ENCODE measurements around the gene OGFOD2.
"Not testable (repeated sequence)": the region's sequence is repeated elsewhere in the genome, so short reads cannot be mapped to it uniquely, and the experiment has no call there.

OGFOD2 gene

GRCh38 chr12:122974892-122975789 is at the start of gene OGFOD2:
Gene OGFOD2, plus strand, starts transcription at chr12:122975244. Its CDS starts 8 bp downstream, at chr12:122975252.
- DNase-seq (ENCODE audit: low spot score): peak; percentile 94

- DNase-seq (ENCODE audit: low spot score): no peak
Observed at GRCh38 chr12:122927756-122928403, 47.2 kb upstream of the OGFOD2 start.

GRCh38 chr12:122928404-122929147 is 46.5 kb upstream of the OGFOD2 start:
- no peak for DNase-seq (ENCODE audit: low spot score)

- DNase-seq (ENCODE audit: low spot score): no peak
Observed at GRCh38 chr12:122929148-122929538, 45.9 kb upstream of the OGFOD2 start.

GRCh38 chr12:122929812-122930211 is 45.2 kb upstream of the OGFOD2 start:
- DNase-seq (ENCODE audit: low spot score): no peak

- no peak for DNase-seq (ENCODE audit: low spot score)
Observed at GRCh38 chr12:122932207-122932606, 42.8 kb upstream of the OGFOD2 start.

- DNase-seq (ENCODE audit: low spot score): no peak
Observed at GRCh38 chr12:122934722-122935121, 40.3 kb upstream of the OGFOD2 start.

- no peak for DNase-seq (ENCODE audit: low spot score)
Observed at GRCh38 chr12:122935318-122935717, 39.7 kb upstream of the OGFOD2 start.

GRCh38 chr12:122937622-122938091 is 37.4 kb upstream of the OGFOD2 start:
- no peak for DNase-seq (ENCODE audit: low spot score)

GRCh38 chr12:122939125-122939524 is 35.9 kb upstream of the OGFOD2 start:
- no peak for DNase-seq (ENCODE audit: low spot score)

GRCh38 chr12:122941351-122941750 is 33.7 kb upstream of the OGFOD2 start:
- DNase-seq (ENCODE audit: low spot score): not testable (repeated sequence)

- no peak for DNase-seq (ENCODE audit: low spot score)
Observed at GRCh38 chr12:122942637-122943036, 32.4 kb upstream of the OGFOD2 start.

GRCh38 chr12:122943196-122943595 is 31.8 kb upstream of the OGFOD2 start:
- DNase-seq (ENCODE audit: low spot score): no peak

GRCh38 chr12:122944605-122945592 is 30.1 kb upstream of the OGFOD2 start:
- no peak for DNase-seq (ENCODE audit: low spot score)

GRCh38 chr12:122946690-122947341 is 28.2 kb upstream of the OGFOD2 start:
- DNase-seq (ENCODE audit: low spot score): peak; percentile 89

GRCh38 chr12:122947352-122947792 is 27.7 kb upstream of the OGFOD2 start:
- no peak for DNase-seq (ENCODE audit: low spot score)

- DNase-seq (ENCODE audit: low spot score): no peak
Observed at GRCh38 chr12:122948605-122949004, 26.4 kb upstream of the OGFOD2 start.

GRCh38 chr12:122949405-122949804 is 25.6 kb upstream of the OGFOD2 start:
- no peak for DNase-seq (ENCODE audit: low spot score)

- no peak for DNase-seq (ENCODE audit: low spot score)
Observed at GRCh38 chr12:122949816-122950675, 25.0 kb upstream of the OGFOD2 start.

GRCh38 chr12:122951406-122951805 is 23.6 kb upstream of the OGFOD2 start:
- peak; percentile 32 for DNase-seq (ENCODE audit: low spot score)

Measured in activated CD4-positive, alpha-beta T cell treated with anti-CD3 and anti-CD28 coated beads, Interleukin-2, Interleukin-4, amounts not matched to agents 100 ng/mL and 50 ng/mL, durations not matched to agents 16 hours and 8 hours (primary cell).